Activated CD4-positive, alpha-beta T cell treated with anti-CD3 and anti-CD28 coated beads for 1 hour (primary cell): ENCODE data around the gene TET2.

Experiments used
- DNase-seq: peaks from one replicate; pipeline ENCODE4 v3.0.0-alpha.2; 2020

Gene TET2

DNA sequence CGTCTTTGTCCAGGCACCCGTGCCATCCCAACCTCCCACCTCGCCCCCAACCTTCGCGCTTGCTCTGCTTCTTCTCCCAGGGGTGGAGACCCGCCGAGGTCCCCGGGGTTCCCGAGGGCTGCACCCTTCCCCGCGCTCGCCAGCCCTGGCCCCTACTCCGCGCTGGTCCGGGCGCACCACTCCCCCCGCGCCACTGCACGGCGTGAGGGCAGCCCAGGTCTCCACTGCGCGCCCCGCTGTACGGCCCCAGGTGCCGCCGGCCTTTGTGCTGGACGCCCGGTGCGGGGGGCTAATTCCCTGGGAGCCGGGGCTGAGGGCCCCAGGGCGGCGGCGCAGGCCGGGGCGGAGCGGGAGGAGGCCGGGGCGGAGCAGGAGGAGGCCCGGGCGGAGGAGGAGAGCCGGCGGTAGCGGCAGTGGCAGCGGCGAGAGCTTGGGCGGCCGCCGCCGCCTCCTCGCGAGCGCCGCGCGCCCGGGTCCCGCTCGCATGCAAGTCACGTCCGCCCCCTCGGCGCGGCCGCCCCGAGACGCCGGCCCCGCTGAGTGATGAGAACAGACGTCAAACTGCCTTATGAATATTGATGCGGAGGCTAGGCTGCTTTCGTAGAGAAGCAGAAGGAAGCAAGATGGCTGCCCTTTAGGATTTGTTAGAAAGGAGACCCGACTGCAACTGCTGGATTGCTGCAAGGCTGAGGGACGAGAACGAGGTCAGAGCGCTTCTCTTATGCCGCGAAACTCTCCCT is at the start of gene TET2:
Gene TET2 (plus strand): TSS at position 601 of the 740 bp plus-strand sequence. CDS start 87,067 bp downstream, outside the sequence.
- peak; percentile 65 for DNase-seq

DNA sequence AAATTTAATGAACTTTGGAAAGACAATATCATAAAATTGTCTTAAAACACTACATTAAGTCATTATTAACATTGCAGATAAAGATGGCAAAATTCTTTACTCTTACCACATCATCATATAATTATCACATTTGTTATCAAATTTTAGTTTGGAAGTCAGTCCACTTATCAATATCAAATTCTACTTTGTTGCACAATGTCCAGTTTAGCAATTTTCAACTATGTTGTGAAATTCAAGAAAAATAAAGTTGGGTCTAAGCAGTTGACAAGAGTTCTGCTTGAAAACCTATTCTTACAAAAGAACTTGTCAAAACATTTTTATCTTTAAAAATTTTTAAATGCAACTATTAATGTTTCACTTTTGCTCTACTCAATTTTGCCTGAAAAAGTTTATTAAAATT is 44.7 kb upstream of the TET2 start:
- DNase-seq = no peak

DNA sequence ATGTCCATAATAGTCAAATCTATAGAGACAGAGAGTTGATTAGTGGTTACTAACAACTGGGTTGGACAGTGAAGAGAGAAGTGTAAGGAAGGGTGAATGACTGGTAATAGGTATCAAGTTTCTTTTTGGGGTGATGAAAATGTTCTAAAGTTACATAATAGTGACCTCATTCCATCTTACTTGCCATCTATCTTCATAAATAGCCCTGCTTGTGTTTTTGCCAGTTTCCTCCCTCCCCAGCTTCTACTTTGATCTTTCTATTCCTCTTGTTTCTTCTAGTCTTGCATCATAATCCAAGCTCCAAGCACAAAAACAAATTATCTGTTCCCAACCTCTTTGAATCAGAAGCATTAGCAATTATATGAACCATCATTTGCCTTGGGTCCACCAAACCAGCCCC is 40.2 kb upstream of the TET2 start:
- no peak for DNase-seq

DNA sequence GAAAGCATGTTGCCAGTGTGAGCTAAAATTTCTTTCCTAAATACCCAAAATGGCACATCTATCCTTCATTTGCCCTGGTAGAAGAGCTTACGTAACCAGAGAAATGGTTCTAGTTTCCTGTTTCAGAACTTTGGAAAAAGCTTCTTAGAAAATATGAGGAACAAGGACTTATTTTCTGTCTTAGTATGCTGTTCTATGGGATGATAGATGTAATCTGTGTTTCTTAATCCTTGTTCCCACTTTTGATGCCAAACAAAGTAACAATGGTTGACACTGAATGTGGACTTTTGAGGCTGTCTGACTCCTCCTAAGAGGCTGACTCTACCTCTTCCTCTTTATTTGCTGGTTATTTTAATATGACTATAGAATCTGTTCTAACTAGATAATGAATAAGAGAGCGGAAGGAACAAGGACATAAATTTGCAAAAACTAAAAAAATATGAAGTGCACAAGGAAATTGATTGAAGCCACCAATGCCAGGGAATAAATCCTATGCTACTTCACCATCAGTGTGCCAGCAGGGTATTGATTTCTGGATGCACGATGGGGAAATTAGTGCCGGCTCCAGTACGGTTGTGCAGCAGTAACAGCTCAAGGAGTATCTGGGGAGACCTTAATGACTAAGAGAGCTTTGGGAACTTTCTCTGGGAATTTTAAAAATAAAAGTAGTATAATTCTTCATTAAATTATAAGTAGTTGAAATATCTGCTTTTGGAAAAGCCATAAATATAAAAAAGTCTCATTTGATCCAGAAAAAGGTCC is 39.4 kb upstream of the TET2 start:
- no peak for DNase-seq

DNA sequence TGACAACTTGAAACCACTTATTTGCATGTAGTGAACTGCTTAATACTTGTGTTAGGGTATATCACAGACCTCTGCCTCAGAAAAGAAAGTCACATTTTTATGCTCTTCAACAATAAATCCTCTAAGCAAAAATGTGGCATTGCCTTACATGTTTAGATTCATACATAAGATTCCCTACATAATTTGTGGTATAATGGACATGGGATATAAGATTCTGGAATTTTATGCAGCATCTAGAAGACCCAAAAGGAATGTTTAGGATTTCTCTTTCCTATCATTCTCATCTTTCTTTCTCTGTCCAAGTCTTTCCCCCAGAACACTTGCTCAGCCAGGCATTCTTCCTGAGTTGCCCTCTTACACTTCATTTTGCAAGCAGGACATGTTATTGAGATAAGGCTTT is 37.7 kb upstream of the TET2 start:
- no peak for DNase-seq

DNA sequence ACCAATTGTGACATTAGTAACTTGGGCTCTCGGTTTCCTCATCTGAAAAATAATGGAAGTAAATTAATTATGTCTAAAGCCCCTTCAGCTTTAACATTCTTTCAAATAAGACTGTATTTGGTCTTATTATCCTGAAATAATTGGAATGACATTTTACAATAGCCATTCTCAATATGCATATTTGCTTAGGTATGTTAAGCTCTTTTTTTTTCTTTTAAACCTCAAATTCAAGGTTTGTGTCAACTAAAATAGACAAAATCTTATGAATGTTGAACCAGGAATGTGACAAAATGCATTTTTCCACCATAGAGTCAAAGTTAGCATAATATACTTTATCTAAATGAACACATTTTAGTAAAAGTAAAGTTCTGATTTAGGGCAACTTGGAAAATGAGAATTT is 34.4 kb upstream of the TET2 start:
- DNase-seq = no peak

DNA sequence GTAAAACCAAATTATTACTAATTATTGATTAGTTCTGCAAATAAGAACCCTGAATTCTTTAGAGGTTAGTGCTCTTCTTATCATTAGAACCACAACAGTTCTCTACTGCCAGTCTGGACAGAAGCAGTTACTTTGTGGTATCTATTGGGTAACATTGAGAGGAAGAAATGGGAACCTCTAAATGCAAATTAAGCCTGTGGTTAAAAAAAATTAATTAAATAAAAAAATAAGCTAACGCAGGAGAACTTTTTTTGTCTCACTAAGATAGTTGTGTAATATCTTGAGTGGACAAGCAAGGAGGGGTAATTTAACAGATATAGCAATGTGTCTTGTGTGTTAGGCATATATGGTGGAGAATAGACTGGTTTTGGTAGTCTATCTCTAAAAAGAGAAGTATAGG is 32.9 kb upstream of the TET2 start:
- DNase-seq = no peak

GRCh38 chr4:105116616-105117319 is 29.9 kb upstream of the TET2 start:
- DNase-seq = no peak

- no peak for DNase-seq
These were observed 27.3 kb upstream of the TET2 start for GRCh38 chr4:105119356-105119755.

GRCh38 chr4:105120626-105121025 is 26.1 kb upstream of the TET2 start:
- DNase-seq = no peak

DNA sequence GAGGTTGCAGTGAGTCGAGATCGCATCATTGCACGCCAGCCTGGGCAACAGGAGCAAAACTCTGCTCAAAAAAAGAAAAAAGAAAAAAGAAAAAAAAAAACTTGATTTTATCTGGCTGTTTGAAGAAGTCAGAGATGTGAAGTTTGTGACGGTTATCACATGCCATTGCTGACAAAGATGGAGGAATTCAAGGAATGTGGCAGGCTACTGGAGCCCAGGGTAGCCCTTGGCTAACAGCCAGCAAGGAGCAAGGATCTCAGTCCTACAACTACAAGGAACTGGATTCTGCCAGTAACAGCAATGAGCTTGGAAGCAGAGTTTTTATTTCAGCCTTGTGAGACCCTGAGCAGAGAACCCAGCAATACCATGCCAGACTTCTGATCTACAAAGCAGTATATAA is 24.3 kb upstream of the TET2 start:
- DNase-seq = no peak

DNA sequence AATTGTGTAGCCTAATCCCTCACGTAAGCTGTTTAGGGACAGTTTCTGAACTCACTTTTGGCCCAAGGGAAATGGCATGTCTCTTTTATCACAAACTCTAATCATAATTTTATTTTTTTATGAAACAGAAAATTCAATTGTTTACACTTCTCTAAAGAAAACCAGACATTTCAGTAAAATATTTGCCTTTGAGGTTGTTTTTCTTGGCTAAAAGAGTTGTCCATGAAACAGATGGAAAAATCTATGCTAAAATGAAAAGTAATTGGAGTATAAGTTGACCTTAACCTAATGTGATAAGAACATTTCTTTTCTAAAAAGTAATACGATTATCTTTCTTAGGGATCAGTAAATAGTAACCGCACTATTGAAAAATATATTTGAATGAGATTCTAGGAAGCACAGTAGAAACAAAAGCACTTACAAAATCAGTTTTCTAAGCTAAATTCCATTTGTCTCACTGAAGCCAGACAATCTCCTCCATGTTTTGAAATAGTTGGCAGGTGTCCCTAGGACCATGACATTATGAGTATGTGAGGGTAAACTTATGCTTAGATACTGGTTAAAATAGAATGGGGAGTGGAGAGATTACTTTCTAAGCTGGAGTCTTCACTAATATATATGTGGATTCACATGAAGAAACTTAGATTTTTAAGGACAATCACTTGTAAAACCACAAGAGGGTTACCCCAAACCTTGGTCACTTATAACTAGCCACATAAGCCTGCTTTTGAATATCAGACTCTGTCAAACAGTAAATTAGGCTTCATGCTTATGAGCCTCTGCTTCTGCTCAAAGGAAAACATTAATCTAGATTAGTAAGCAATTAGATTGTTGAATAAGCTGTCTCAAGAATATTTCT is 20.1 kb upstream of the TET2 start:
- DNase-seq = no peak

DNA sequence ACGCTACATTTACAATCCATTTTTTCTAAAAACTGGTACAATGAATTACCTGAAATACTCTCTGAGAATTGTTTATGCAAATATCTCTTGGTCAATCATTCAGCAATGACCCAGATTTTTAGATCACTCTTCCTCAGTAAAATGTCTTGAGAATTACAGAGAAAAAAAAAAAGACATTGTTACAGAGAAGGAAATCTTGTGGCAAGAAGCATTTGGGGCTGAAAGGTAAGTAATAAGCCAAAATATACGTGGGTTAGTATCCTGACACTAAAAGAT is 19.6 kb upstream of the TET2 start:
- DNase-seq = no peak

GRCh38 chr4:105128208-105128607 is 18.5 kb upstream of the TET2 start:
- no peak for DNase-seq

DNA sequence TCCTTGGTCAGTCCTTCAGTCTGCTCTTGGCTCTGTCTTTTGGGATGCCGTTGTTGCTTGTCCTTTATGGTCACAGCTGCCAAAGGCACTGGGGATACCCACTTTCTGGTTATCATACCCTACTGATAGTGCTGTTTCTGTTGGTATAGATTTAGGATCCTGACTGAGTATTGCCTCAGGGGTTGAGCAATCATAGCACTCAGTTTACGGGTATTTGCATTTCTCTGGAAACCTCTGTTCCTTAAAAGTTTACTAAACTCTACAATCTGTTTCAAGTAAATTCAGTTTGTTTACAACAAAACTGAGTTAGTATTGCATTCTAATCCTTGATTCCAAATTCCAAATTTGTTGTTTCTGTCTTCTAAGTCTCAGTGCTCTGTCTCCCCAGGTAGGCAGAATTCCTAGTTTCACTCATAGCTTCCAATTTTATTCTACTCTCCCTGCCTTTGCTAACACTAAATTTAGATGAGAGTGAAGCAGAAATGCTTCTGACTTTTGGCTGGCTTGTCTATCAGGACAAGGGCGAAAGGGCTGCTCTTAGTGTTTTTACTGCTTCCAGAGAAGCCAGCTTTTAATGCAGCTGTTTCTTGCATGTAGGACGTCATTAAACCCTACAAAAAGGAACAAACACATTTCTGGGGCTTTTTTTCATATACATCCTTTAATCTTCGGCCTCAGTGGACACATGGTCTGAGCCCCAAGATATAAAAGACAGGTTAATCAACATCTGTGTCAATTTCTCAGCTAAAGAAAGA is 17.2 kb upstream of the TET2 start:
- no peak for DNase-seq

- no peak for DNase-seq
These were observed 15.7 kb upstream of the TET2 start for GRCh38 chr4:105130945-105131344.

- no peak for DNase-seq
These were observed 12.7 kb upstream of the TET2 start for GRCh38 chr4:105133976-105134375.

DNA sequence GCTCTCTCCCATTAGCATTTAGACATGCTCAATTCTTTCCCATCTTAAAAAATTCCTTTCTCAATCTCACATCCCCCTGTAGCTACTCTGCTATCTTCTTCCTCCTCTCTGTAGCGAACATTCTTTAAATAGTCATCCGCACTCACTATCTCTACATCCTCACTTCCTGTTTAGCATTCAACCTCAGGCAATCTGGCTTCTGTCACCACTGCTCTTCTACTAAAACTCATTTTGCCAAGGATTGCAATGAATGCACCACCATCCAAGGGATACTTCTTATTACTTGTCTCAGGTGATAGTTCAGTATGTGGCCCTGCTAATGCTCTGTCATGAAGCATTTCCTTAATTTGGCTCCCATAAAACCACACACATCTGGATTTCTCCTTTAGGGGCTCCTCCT is 10.9 kb upstream of the TET2 start:
- DNase-seq = no peak

- DNase-seq = no peak
These were observed 9.4 kb upstream of the TET2 start for GRCh38 chr4:105137121-105137875.

DNA sequence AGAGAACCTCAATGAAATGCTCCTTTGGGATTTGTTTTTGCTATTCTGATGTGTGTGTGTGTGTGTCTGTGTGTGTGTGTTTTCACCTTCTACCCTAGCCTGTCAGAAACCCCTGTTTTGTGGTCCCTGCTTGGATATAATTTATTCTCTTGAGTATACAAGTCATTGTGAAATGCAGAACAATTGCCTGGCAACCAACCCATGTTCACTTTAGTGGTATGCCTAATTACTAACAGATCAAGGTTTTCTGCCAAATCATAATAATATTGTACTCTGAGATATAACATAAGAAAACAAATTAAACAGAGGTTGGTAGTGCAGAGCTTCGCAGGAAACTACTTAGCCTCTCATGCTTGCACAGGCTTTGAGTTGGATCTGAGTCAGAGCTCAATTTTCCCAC is 7.0 kb upstream of the TET2 start:
- DNase-seq = no peak

DNA sequence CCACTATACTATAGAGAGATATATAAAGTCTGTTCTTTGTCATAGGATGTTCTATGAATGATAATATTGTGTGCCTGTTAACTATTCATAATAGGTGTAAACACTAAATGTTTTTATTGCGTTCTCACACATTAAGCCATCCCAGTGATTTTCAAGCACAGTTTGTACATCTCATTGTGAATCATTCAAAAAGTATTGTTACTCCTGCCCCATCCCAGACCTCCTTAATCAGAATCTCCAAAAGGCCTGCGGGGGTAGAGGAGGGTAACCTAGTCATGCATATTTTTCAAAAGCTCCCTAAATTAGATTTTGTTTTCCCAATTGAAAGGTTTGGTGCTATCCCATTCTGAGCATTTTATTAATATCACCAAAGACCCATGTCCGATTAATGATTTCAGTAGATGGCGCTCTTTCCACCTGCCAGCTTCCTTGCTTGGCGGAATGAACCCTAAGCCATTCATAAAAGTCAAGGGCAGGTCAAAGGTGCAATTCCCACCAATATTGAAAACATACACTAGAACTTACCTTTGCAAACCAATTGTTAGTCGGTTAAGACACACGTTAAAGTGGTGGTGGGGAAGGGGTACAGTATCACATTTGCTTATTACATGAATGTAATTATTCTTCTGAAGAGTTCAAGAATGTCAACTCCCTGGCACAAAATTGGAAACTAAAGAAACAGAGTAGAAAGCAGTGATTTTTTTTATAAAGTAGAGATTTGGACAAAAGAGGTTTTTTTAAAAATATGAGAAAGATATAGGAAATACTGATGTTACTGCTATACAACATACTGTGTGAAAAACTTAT is 5.8 kb upstream of the TET2 start:
- no peak for DNase-seq
